GM13976 (cell line): ENCODE data around the gene KRT86.
"Not testable (repeated sequence)": the region's sequence is repeated elsewhere in the genome, so short reads cannot be mapped to it uniquely, and the experiment has no call there.

Experiments used
- DNase-seq: peaks from one replicate; pipeline ENCODE4 v3.0.0; 2012; ENCODE audit warnings: low spot score
- CTCF ChIP-seq: IDR thresholded peaks from 2 replicates; pipeline ENCODE4 v1.5.1; 2012; ENCODE audit warnings: borderline replicate concordance, mild to moderate bottlenecking; ENCODE audit not compliant: insufficient read depth; ENCODE audit errors: extremely low read depth, missing control alignments, control extremely low read depth
- in situ Hi-C: fragments of 300-500 bp; cut with MboI; formaldehyde crosslinking; loops from one replicate; pipeline ENCODE4 v1.12.0; 2022; ENCODE audit warnings: low sequenced_read_pairs, mixed read lengths, inconsistent platforms; ENCODE audit not compliant: unreplicated experiment

The KRT86 gene

GRCh38 chr12:52312086-52312485 is 37.6 kb downstream of the KRT86 start:
- in situ Hi-C loops = no loop called here

GRCh38 chr12:52313461-52313860 is 39.0 kb downstream of the KRT86 start:
- DNase-seq = no peak
- no peak for TF ChIP-seq CTCF
- in situ Hi-C loops = no loop called here

More at GRCh38 chr12:52312086-52312485, 37.6 kb downstream of the KRT86 start:
- no peak for TF ChIP-seq CTCF
- no peak for DNase-seq

- no peak for TF ChIP-seq CTCF
- in situ Hi-C loops = no loop called here
- DNase-seq = no peak
These were observed 39.5 kb downstream of the KRT86 start for GRCh38 chr12:52313926-52314325.

- TF ChIP-seq CTCF = no peak
- no peak for DNase-seq
- in situ Hi-C loops = no loop called here
These were observed 40.1 kb downstream of the KRT86 start for GRCh38 chr12:52314511-52314910.

- DNase-seq, in situ Hi-C loops: not testable (repeated sequence)
- peak; percentile 34 for TF ChIP-seq CTCF
These were observed 41.3 kb downstream of the KRT86 start for GRCh38 chr12:52315721-52316120.

GRCh38 chr12:52316290-52316689 is 41.8 kb downstream of the KRT86 start:
- no peak for DNase-seq
- TF ChIP-seq CTCF = no peak
- in situ Hi-C loops = no loop called here

- DNase-seq = no peak
- TF ChIP-seq CTCF = no peak
- in situ Hi-C loops = no loop called here
These were observed 42.3 kb downstream of the KRT86 start for GRCh38 chr12:52316701-52317100.
